Body of pancreas (tissue), 4 donors: ENCODE results near the gene CCDC33. TPM values are rescaled to one million over a fixed set of nuclear protein-coding genes. Genes with fewer than 3 reads are reported as not detected.

ENCODE experiments used
- ATAC-seq: fragments of 150-250 bp; one replicate; pipeline ENCODE4 v1.9.1; 2016
- DNase-seq, 4 donors: peaks; one replicate each; pipeline ENCODE4 v3.0.0-alpha.2; 2019
- H3K27ac ChIP-seq, 4 donors: fragments of 200-600 bp; sonication (generic); 1 replicate in 3 of 4; 2 replicates in 1 of 4; pipeline versions ENCODE4 v1.5.1 to v1.6.1; 2016 to 2019; ENCODE audit warnings: mild to moderate bottlenecking in 1 of 4, mixed read lengths in 1 of 4, moderate library complexity in 1 of 4
- H3K27me3 ChIP-seq, 2 donors: fragments of 200-600 bp; sonication (generic); one replicate each; pipeline ENCODE4 v1.6.0; 2016; ENCODE audit warnings: mild to moderate bottlenecking in 1 of 2
- H3K36me3 ChIP-seq, 2 donors: fragments of 200-600 bp; sonication (generic); replicated peaks in 1 of 2; 2 replicates each; pipeline ENCODE4 v1.5.1; 2016; ENCODE audit warnings: low read depth in 2 of 2; ENCODE audit not compliant: insufficient read depth in 1 of 2
- H3K4me1 ChIP-seq: fragments of 200-600 bp; sonication (generic); one replicate; pipeline ENCODE4 v1.6.0; 2016
- H3K4me3 ChIP-seq, 2 donors: fragments of 200-600 bp; sonication (generic); 1 replicate in 1 of 2; 2 replicates in 1 of 2; pipeline ENCODE4 v1.5.1; 2016 to 2019
- H3K9me3 ChIP-seq, 3 donors: fragments of 200-600 bp; sonication (generic); 1 replicate in 2 of 3; 2 replicates in 1 of 3; pipeline ENCODE4 v1.5.1; 2016
- POLR2A ChIP-seq, 3 donors: fragments of 450-650 bp; IDR thresholded peaks; one replicate each; pipeline ENCODE4 v1.6.1; 2016; ENCODE audit warnings: antibody characterized with exemption in 3 of 3, mild to moderate bottlenecking in 2 of 3
- WGBS, 2 donors: methylation state at CpG; one replicate each; pipeline ENCODE4 v1.1.5; 2017; 5-methylcytosine and 5-hydroxymethylcytosine counted together
- intact Hi-C: fragments of 100-400 bp; cut with DNase I; formaldehyde crosslinking; loops from one replicate; pipeline ENCODE4 v1.15.1; 2023
- total RNA-seq, 2 donors: library from RNA; depleted of rRNA; stranded (reverse); fragments of >200 nt; gene quantifications; one replicate each; pipeline ENCODE4 v1.1.0, GENCODE V29; 2016
- TF ChIP-seq, protein P1 (sequence below), 7 experiments: fragments of 450-650 bp in 4 of 7; fragments of 200-600 bp in 3 of 7; sonication (generic) in 3 of 7; IDR thresholded peaks; one replicate each; pipeline ENCODE4 v1.5.1; 2016 to 2019; ENCODE audit warnings: antibody characterized with exemption in 7 of 7

CCDC33 gene
- total RNA-seq, 2 donors from 2014 or later, result not detected

DNA sequence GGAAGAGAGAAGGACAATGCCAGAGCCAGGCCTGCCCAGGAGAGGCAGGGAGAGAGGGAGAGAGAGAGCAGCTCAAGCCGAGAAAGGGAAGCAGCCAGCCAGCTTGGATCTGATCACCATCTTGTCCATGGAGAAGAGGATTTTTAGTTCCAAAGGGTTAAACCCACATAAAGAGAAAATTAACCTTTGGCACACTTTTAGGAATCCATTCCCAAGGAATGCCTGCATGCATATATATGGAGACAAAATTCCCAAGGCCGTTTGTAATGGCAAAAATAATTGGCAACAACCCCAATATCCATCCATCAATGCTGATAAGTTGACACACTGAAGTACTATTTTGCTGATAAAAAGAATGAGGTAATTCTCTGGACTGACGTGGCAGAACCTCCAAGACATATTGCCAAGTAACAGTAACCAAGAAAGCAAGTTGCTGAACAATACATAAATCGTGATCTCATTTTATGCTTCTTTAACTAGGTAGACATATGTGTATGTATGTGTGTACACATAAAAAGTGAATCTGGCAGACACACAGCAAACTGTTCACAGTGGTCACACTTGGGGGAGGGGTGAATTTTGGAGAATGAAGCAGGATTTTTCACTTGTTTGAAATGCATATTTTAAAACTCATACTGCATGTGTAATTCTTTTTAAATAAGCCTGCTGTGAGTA, 26.0 kb upstream of the CCDC33 start:
- ATAC-seq (peak; percentile 88), DNase-seq (peak in 2 of 4 donors; percentile 17 to 58)
- H3K4me3 ChIP-seq, result no peak overlapping the region
- H3K27me3 ChIP-seq, result no peaks in the 10 kb centered on the region
- H3K9me3 ChIP-seq, result no peaks in the 10 kb centered on the region
- 11 to 14% methylated on average over 4 of the region's 4 CpGs for WGBS, 2 donors
- intact Hi-C loops, result no loop called here
- H3K4me1 ChIP-seq, result peaks cover 13% of the 10 kb centered on the region
- peak overlapping the region in 1 of 4 donors; percentile 20 for H3K27ac ChIP-seq
- TF ChIP-seq, protein P1, sequence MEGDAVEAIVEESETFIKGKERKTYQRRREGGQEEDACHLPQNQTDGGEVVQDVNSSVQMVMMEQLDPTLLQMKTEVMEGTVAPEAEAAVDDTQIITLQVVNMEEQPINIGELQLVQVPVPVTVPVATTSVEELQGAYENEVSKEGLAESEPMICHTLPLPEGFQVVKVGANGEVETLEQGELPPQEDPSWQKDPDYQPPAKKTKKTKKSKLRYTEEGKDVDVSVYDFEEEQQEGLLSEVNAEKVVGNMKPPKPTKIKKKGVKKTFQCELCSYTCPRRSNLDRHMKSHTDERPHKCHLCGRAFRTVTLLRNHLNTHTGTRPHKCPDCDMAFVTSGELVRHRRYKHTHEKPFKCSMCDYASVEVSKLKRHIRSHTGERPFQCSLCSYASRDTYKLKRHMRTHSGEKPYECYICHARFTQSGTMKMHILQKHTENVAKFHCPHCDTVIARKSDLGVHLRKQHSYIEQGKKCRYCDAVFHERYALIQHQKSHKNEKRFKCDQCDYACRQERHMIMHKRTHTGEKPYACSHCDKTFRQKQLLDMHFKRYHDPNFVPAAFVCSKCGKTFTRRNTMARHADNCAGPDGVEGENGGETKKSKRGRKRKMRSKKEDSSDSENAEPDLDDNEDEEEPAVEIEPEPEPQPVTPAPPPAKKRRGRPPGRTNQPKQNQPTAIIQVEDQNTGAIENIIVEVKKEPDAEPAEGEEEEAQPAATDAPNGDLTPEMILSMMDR (IDR thresholded peaks at IDR 0.05), result no peak
- no peak for TF ChIP-seq POLR2A (IDR thresholded peaks at IDR 0.05)
- H3K36me3 ChIP-seq, result no peaks in the 10 kb centered on the region

DNA sequence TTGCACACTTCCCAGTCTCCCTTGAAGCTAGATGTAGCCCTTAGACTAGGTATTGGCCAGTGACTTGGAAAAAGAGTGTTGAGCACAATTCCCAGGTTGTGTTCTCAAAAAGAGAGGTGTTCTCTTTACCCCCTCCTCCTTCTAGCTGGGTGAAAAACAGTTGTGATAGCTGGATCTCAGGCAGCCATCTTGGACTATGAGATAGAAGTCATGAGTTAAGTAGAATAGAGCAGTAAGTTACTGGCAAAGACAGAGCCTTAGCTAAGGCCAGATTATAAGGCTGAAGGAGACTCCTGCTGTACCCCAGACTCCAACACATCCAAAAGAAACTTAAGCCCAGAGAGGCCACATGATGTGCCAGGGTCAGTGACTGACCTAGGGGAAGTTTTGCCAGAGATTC, 25.4 kb upstream of the CCDC33 start:
- intact Hi-C loops, result no loop called here
- no peak overlapping the region for H3K4me3 ChIP-seq
- TF ChIP-seq POLR2A (IDR thresholded peaks at IDR 0.05), result no peak
- TF ChIP-seq, protein P1 (IDR thresholded peaks at IDR 0.05), result no peak
- H3K9me3 ChIP-seq, result no peaks in the 10 kb centered on the region
- peaks cover 13% of the 10 kb centered on the region for H3K4me1 ChIP-seq
- H3K27me3 ChIP-seq, result no peaks in the 10 kb centered on the region
- no peaks in the 10 kb centered on the region for H3K36me3 ChIP-seq
- H3K27ac ChIP-seq, result no peak overlapping the region
- ATAC-seq (no peak), DNase-seq (no peak)

- intact Hi-C loops, result no loop called here
- no peaks in the 10 kb centered on the region for H3K9me3 ChIP-seq
- H3K4me3 ChIP-seq, result no peak overlapping the region
- no peaks in the 10 kb centered on the region for H3K27me3 ChIP-seq
- H3K4me1 ChIP-seq, result peaks cover 13% of the 10 kb centered on the region
- WGBS, 2 donors, result 83 to 100% methylated on average over 1 of the region's 1 CpG
- no peaks in the 10 kb centered on the region for H3K36me3 ChIP-seq
- no peak overlapping the region for H3K27ac ChIP-seq
- no peak for TF ChIP-seq POLR2A (IDR thresholded peaks at IDR 0.05)
- TF ChIP-seq, protein P1 (IDR thresholded peaks at IDR 0.05), result no peak
- DNase-seq (no peak), ATAC-seq (no peak)
Observed at GRCh38 chr15:74211656-74212055, 24.5 kb upstream of the CCDC33 start.

- intact Hi-C loops, result no loop called here
- Histone ChIP-seq H3K27me3 (no peaks in the 10 kb centered on the region), H3K9me3 (no peaks in the 10 kb centered on the region), H3K27ac (no peak overlapping the region), H3K4me3 (no peak overlapping the region), H3K4me1 (peaks cover 13% of the 10 kb centered on the region), H3K36me3 (no peaks in the 10 kb centered on the region)
- WGBS, 2 donors, result 81 to 87% methylated on average over 9 of the region's 9 CpGs
- DNase-seq (no peak), ATAC-seq (no peak)
- TF ChIP-seq POLR2A (IDR thresholded peaks at IDR 0.05), result no peak
- TF ChIP-seq, protein P1 (IDR thresholded peaks at IDR 0.05), result no peak
Observed at GRCh38 chr15:74212494-74212893, 23.6 kb upstream of the CCDC33 start.

DNA sequence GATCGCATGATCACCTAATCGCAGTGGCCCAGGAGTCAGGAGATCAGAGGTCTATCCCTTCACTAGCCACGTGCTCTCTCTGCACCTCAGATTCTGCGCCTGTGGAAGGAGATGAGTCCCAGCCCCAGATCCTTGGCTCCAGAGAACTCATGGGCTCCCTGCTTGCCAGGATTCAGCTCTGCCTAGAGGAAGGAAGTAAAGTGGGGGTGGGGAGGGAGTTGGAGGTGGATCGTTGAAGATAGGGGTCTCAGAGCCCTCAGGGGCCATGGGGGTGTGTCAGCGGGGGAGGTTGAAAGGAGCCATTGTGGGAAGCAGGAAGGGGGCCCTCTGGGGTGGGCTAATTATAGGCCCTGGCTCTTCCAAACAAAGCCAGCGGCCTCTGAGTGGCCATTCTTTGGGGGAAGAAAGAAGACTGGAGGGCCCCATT, 22.3 kb upstream of the CCDC33 start:
- Histone ChIP-seq H3K27me3 (no peaks in the 10 kb centered on the region), H3K4me1 (peaks cover 13% of the 10 kb centered on the region), H3K36me3 (no peaks in the 10 kb centered on the region), H3K27ac (no peak overlapping the region), H3K4me3 (no peak overlapping the region), H3K9me3 (no peaks in the 10 kb centered on the region)
- WGBS, 2 donors, result 65 to 73% methylated on average over 6 to 7 of the region's 7 CpGs
- DNase-seq (no peak), ATAC-seq (no peak)
- no peak for TF ChIP-seq POLR2A (IDR thresholded peaks at IDR 0.05)
- TF ChIP-seq, protein P1 (IDR thresholded peaks at IDR 0.05), result no peak
- intact Hi-C loops, result no loop called here
